Posterior cingulate gyrus (tissue), 11 donors: Measurements from ENCODE around the gene ACTN1.
"Not testable (repeated sequence)": the region's sequence is repeated elsewhere in the genome, so short reads cannot be mapped to it uniquely, and the experiment has no call there.

ENCODE experiments used
- DNase-seq, 10 donors: peaks; one replicate each; pipeline versions ENCODE4 v3.0.0 to v3.0.0-alpha.2; 2020 to 2021; ENCODE audit warnings: mixed read lengths in 3 of 10
- intact Hi-C: fragments of 100-400 bp; cut with DNase I; formaldehyde crosslinking; loops from one replicate; pipeline ENCODE4 v1.15.1; 2023

ACTN1 gene

DNA sequence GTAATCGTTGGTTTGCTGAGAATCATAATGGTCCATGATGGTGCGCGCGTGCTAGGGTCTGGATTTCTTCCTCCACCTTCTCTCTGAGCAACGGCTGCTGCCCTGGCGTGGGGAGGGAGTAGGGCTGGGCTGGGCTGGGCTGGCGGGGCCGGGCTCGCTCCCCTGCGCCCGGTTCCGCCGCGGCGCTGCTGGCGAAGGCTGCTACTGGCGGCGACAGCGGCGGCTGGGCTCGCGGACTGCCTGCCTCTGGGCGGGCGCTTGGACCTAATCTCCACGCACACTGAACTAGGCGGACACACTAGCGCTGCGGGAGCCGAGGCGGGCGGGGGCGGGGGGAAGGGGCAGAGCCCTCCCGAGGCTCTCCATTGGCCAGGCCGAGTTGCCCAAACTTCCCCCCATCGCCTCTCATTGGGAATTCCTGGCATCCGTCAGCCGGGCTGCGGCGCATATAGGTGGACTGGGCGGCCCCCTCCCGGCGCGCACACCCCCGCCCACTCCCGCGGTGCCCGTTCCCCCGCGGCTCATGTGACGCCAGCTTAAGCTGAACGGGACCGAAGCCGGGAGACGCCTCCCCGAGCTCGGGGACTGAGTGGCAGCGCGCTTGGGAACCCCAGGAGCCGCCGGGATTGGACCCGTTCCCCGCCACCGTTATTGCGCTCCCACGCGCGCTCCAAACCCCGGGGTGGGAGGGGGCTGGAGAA is at the start of gene ACTN1:
TSS of gene ACTN1 (minus strand) at position 282 of the 701 bp plus-strand sequence. CDS start at position 36, 246 bp downstream.
- intact Hi-C loops: no loop called here
- peak; percentile 62 to 98 (median 89) for DNase-seq

DNA sequence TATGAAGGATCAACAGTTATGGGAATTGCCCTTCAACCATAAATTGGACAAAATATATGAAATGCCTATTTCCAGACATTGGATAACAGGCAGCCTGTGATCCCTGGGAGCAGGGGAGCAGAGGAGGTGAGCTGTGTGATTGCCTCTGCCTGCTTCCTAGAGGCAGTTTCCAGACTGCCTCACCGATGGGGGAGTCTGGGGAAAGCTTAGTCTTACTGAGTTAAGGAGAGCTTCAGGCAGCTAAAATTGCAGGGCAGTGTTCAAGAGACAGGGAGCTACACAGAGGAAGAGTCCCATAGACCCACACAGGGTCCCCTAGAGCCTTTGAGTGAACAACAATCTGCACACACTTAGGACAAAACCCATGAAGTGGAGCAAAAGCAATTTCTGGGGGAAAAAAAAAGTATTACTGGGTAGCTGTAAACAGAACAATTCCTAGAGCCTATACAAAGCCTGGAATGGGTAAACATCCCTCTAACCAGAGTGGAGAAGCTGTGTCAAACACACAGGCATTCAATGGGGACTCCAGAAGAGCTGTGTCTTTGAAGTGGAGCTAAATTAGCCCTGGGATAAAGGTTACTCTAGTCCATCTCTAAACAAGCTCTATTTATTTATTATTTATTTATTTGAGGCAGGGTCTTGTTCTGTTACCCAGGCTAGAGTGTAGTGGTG is 48.3 kb upstream of the ACTN1 start:
- DNase-seq: no peak
- intact Hi-C loops: no loop called here

DNA sequence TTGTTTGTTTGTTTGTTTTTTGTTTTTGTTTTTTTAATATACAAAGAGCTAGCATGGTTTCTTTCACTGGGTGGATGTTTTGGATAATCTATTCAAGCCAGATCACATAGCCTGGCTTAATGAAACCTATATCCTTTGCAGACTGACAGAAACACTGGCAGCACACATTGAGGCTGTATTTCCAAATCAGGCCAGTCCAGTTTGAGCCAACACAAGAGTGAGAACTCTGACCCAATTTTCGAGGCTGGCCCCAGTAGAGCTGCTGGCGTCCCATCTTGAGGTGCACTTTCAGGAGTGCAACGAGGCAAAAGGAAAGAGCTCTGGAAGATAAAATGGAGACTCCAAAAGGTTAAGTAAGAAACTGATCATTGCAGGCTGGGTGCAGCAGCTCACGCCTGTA is 43.9 kb upstream of the ACTN1 start:
- intact Hi-C loops: no loop called here
- peak in 1 of 10 donors; percentile 41 for DNase-seq

DNA sequence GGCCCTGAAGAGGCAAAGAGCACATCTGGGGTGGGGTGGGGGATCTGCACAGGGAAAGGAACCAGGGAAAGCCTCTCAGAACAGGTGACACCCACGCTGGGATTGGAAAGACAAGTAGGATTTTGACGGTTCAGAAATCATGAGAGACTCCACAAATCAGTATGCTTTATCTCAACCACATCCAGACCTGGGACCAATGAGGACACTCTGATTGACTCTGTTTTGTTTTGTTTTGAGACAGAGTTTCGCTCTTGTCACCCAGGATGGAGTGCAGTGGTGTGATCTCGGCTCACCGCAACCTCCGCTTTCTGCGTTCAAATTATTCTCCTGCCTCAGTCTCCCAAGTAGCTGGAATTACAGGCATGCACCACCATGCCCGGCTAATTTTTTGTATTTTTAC is 43.0 kb upstream of the ACTN1 start:
- DNase-seq, intact Hi-C loops: not testable (repeated sequence)

DNA sequence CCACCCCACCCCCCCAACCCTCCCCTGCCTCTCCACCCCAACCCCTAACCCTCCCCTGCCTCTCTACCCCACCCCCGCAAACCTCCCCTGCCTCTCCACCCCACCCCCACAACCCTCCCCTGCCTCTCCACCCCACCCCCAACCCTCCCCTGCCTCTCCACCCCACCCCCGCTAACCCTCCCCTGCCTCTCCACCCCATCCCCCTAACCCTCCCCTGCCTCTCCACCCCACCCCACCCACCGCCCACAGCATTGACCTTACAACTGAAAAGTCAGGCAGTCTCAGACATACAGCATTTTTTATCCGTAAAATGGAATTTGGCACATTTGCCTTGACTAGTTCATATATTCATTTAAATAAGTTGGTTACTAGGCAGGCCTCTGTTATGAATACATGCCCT is 38.6 kb upstream of the ACTN1 start:
- intact Hi-C loops: no loop called here
- DNase-seq: no peak

DNA sequence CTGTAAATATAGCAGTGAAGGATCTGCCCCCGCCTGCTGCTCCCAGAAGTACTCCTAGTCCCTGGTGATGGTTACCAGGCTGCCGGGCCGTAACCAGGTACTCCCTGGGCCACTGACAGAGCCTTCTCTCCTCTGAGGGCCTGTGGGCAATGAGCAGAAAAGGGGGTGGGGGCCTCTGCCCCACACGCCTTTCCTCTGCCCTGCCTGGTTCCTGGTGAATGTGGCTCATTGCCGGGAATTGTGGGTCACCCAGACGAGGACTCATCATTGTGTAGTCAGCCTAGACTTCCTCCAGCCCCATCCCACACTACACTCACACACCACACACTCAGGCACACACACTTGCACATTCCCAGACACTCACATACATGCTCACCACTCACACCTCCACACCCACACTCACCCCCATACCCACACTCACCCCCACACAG is 35.7 kb upstream of the ACTN1 start:
- intact Hi-C loops: no loop called here
- peak in 4 of 10 donors; percentile 28 to 87 (median 62) for DNase-seq

DNA sequence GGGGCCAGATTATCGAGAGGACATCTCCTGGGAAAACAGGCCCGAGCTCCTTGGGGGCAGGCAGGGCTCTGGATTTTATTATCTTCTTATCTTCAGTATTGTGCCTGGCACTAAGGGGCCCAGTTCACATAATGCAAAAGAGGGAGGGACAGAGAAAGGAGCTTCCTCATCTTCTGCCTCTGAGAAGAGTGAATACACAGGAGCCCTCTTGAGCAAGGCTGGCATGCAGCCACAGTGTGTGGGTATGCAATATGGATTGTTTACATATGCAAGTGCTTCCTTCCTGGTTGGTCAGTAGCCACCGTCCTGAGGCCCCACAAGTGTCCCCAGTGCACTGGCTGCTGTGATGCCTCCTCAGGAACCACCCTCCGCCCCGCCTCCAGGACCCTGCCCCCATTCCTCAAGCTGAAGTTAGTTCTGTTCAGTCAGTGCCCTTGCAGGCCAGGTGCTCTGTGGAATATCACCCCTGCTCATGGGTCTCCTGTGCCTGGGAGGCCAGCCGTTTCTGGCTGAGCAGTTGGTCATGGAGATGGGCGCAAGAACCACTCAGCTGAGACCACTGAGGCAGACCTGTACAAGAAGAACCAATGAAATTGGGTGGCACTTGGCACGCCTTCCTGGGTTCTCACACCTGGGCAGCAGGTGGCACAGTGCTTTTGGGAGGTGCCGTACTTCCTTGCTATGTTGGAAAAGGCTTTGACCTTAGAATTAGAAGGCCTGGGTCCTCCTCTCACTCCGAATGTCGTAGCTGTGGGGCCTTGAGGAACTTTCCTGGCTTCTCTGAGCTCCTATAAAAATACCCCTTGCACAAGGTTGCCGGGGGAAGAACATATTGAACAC is 35.1 kb upstream of the ACTN1 start:
- DNase-seq: peak in 7 of 10 donors; percentile 39 to 91 (median 56)
- intact Hi-C loops: no loop called here

DNA sequence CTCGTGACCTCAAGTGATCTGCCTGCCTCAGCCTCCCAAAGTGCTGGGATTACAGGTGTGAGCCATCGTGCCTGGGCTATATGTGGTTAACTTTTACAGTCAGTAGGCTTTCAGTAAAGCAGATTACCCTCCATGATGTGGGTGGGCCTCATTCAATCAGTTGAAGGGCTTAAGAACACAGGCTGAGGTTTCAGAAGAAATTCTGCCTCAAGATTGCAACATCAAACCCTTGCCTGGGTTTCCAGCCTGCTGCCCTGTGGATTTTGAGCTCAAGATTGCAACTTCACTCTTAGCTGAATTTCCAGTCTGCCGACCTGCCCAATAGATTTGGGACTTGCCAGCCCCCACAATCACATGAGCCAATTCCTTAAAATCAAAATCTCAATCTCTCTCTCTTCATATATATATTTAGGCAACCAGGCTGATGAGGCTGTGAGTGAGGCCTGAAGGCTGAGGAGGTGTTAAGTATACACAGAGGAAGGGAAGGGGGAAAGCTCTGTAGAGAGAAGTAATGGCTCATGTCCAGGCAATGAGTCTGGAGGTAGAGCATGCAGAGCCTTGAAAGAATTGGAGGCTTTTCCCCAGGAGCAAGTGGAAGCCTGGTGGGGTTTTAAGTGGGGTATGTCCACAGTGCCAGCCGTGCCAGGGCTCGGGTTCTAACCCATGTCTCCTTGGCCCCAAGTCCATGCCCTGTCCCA is 33.3 kb upstream of the ACTN1 start:
- intact Hi-C loops: no loop called here
- DNase-seq: peak in 1 of 10 donors; percentile 80

DNA sequence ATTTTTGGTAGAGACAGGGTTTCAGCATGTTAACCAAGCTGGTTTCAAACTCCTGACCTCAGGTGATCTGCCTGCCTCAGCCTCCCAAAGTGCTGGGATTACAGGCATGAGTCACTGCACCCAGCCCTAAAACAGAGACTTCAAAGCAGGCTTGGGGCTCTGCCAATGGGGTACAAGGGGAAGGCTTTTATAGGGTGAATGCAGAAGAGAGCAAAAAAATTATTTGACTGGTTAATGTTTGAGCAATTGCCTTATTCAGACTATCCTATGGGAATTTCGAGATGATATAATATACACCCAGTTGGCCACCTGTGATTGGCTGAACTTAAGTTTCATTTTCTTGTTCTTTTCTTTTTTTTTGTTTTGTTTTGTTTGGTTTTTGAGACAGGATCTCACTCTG is 31.5 kb upstream of the ACTN1 start:
- no peak for DNase-seq
- intact Hi-C loops: no loop called here

DNA sequence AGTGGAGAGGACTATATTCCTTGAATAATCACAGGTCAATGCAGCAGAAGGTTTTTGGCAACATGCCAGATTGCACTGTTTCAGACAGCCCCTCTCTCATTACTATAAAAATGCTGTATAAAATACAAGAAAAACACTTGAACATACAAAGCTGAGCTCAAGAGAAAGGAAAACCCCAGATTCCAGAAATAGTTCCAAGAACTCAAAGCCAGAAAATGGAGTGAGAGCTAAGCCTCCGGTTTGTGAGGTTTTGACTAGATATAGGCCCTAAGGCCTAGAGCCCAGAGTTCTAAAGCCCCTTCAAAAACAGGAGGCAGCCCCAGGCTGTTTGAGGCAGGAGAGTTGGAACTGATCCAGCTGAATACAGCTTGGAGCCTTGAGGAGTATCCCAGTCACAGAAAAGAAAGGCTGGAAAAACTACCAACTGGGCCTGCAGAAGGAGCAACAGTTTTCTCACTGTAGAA is 29.4 kb upstream of the ACTN1 start:
- intact Hi-C loops: no loop called here
- no peak for DNase-seq

DNA sequence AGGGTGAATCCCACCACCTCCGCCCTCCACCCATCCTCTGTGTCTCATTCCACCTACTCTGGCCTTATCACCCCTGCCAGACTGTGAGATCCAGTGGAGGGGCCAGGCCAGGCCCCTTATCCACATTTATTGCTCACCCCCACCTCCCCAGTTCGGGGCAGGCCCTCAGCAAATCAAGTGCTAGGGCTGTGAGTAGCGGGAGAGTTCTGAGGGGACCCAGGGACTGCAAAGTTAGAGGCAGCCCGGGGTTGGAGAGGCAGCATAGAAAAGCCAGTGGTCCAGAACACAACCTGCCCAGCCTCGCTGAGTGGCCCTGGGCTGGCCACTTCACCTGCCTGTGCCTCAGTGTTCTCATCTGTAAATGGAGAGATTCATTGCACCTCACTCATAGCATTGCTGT is 27.2 kb upstream of the ACTN1 start:
- DNase-seq: no peak

DNA sequence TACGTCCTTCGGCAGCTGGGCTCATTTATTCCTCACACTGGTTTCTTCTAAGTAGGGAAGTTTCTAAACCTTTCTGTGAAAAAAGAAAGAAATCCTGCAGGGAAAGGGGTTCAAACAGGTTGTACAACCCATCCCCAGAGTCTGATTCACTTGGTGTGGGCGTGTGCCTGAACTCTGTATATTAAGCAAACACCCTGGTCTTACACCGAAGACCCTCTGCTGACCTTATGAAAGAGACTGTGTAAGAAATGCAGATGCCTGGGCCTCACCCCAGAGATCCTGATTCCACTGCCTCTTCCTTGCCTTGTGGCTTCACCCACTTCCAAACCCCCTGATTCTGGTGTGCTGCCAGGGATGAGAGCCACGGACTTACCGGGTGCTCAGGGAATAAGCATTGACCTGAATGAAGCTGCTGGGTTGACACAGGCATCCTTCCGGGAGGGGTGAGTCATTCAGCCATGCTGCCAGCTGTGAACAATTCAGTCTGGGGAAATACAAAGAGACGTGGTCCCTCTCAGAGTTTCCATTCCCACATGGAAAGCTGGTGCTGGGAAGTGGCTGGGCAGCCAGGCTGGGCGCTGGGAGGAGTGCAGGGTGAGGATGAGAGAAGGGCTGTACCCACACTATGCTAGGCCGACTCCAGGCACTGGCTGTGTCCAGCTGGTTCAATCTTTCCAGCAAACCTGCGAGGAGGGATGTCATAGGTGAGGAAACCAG is 26.5 kb upstream of the ACTN1 start:
- intact Hi-C loops: no loop called here
- peak in 2 of 10 donors; percentile 29 to 85 for DNase-seq

More for the DNA sequence above, 27.2 kb upstream of the ACTN1 start:
- intact Hi-C loops: no loop called here

DNA sequence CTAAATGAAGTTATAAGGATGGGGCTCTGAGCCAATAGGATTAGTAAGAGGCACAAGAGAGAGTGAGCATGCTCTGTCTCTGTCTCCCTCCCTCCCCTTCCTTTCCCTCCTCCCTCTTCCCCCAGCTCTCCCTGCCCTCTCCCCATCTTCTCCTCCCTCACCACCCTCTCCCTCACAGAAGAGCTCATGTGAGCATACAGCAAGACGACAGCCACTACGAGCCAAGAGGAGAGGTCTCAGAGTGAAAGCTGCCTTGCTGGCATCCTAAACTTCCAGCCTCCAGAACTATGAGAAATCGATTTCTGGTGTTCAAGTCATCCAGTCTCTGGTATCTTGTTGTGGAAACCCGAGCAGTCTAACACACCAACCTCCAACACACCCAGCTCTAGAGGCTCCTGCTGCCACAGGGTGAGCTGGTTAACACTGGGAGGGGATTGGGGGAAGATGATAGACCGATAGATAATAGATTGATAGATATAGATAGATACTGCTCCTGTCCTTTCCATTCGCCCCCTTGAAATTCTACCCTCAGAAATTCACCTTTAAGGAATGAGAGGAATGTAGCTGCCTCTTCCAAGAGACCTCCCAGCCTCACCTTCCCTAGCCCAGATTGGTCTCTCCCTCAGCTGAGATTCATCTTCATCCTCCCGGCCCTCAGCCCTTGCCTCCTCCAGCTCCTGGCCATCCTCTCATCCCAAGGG is 25.8 kb upstream of the ACTN1 start:
- intact Hi-C loops: no loop called here
- DNase-seq: peak in 1 of 10 donors; percentile 11

DNA sequence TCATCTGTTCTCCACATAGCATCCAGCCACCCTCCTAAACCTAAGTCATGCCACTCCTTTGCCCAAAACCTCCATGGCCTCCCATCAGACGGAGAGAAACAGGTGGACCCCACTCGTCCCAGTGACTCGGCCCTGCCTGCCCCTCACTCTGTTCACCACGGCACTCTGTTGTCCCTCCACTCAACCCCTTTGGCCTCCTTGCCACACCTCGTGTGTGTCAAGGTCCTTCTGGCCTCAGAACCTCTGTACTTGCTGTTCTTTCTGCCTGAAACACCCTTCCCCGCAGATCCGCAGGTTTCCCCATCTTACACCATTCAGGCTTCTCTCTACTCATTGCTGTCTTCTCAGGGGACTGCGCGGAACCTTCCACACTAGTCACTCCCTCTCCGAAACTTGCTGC is 24.5 kb upstream of the ACTN1 start:
- peak in 1 of 10 donors; percentile 51 for DNase-seq
- intact Hi-C loops: no loop called here

DNA sequence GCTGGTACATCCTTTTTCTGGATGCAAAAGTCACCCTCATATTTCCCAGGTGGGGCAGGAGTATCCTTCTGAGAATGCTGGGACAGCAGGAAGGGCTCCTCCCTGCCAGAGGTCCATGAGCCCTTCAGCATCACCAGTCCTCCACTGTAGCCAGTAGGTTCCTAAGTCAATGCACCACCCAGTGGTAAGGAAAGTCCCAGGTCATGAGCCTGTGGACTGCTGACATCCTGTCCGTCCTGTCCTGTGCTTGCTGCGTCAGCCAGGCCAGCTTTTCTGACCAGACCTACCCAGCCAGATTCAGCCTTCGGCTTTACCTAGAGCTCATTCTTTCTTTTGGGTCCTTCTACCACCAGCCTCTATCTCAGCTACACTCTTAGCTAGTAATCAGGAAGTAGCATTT is 23.0 kb upstream of the ACTN1 start:
- intact Hi-C loops: no loop called here
- peak in 2 of 10 donors; percentile 26 to 29 for DNase-seq

DNA sequence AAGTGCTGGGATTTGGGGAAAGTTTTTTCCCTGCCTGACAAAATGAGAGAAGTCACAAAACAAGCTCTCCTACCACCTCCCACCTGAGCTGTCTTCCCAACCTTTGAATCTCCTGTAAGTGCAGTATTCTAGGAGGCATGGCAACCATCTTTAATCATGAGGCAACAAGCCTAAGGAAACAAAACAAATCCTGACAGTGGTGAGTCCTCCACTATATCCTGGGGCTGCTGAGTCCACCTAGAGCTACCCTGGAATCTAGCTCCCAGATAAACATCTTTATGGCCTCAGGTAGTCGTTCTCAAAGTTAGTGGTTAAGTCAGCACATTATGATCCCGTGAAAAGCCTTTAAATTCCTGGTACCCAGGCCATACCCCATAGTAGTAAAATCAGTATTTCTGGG is 22.3 kb upstream of the ACTN1 start:
- DNase-seq: no peak
- intact Hi-C loops: no loop called here

DNA sequence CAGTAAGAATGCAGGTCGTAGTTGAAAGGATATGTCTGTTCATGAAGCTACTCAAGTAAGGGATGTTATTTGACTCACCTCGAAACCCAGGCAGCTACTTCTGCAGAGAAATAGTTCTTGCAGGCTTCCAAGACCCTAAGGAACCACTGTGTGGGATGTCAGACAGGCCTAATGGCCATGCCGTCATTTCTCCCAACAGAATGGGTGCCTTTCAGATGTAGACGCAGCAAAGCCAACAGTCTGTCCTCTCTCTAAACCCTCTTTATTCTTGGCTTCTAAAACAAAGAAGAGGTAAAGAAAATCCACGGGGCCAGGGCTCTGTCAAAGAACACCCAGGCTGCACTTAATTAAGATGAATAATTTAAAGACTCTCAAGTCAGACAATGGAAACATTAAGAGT is 19.0 kb upstream of the ACTN1 start:
- DNase-seq: peak in 1 of 10 donors; percentile 20
- intact Hi-C loops: no loop called here

DNA sequence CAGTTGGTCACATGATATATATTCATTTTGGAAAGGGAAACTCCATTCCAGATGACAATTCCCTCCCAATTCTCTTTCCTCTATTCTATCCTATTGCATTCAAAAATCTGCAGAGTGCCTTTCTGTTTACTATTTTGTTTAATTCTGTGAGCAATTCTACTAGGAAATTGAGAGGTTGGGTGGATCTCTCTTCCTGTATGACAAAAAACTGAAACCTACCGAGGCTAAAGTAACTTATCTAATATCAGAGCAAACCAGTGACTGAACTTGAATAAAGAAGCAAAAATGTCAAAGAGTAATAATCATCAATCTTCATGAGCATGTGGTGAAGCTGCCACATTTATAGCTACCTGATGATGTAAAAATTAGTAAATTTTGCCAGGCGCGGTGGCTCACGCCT is 16.6 kb upstream of the ACTN1 start:
- DNase-seq: no peak
- intact Hi-C loops: no loop called here

DNA sequence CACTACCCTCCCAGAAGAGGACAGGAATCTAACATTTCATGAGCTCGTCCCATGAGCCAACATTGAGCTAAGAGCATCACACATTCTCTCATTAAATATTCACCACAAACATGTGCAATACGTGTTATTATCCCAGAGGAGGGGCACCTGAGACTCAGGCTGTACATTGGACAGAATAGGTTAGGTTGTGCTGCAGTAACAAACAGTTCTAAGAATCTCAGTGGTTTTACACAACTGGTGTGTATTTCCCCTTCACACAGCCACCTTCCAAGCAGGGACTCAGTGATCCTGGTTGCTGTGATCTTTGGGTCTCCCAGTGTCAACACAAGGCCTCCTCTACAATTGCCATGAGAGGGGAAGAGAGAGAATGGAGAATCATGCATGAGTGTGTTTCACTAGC is 15.0 kb upstream of the ACTN1 start:
- no peak for DNase-seq
- intact Hi-C loops: no loop called here
